SK-N-SH treated with all-trans-retinoic acid at 6 μM for 48 hours (cell line): Measurements from ENCODE around the gene OXSR1.

Experiments
- SNAI2 ChIP-seq: fragments of 250-450 bp; sonication (Bioruptor Pico); IDR thresholded peaks from 2 replicates; pipeline ENCODE4 v1.5.0; 2020; ENCODE audit warnings: mild to moderate bottlenecking, moderate library complexity
- TCF4 ChIP-seq: fragments of 250-450 bp; sonication (Bioruptor Pico); IDR thresholded peaks from 2 replicates; pipeline ENCODE4 v1.8.0; 2021; ENCODE audit warnings: mild to moderate bottlenecking, moderate library complexity, borderline replicate concordance
- TOX ChIP-seq: fragments of 250-450 bp; sonication (Bioruptor Pico); IDR thresholded peaks from 2 replicates; pipeline ENCODE4 v1.8.0; 2021; ENCODE audit warnings: mild to moderate bottlenecking, moderate library complexity, borderline replicate concordance
- ZNF565 ChIP-seq: fragments of 450-650 bp; formaldehyde crosslinking; conservative IDR thresholded peaks from 2 replicates; pipeline ENCODE4 v1.5.0; 2020; ENCODE audit warnings: low read depth, mild to moderate bottlenecking, moderate library complexity
- TF ChIP-seq, protein P1 (sequence below): fragments of 250-450 bp; sonication (Bioruptor Pico); IDR thresholded peaks from 2 replicates; pipeline ENCODE4 v1.5.1; 2021; ENCODE audit warnings: mild to moderate bottlenecking, moderate library complexity
- TF ChIP-seq, protein P2 (sequence below): fragments of 250-450 bp; sonication (Bioruptor Pico); IDR thresholded peaks from 2 replicates; pipeline ENCODE4 v1.8.0; 2020; ENCODE audit warnings: mild to moderate bottlenecking, moderate library complexity, borderline replicate concordance

DNA sequence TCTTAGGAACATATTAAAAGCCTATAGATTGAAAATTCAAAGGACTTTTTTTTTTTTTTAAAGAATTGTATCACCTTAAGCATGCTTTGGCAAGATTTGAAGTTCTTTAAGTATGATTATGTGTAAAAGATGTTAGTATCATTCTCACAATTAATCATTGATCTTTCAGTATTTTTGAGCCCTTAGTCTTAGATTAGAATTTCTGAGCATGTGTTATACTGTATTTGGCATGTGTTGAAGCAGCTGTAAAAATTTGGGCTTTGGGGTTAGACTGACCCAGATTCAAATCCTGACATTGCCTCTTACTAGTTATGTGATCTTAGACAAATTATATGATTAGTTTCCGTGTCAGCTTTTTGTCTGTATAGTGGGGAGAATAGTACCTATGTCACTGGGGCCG is 6.3 kb downstream of the OXSR1 start:
- TF ChIP-seq, protein P1, sequence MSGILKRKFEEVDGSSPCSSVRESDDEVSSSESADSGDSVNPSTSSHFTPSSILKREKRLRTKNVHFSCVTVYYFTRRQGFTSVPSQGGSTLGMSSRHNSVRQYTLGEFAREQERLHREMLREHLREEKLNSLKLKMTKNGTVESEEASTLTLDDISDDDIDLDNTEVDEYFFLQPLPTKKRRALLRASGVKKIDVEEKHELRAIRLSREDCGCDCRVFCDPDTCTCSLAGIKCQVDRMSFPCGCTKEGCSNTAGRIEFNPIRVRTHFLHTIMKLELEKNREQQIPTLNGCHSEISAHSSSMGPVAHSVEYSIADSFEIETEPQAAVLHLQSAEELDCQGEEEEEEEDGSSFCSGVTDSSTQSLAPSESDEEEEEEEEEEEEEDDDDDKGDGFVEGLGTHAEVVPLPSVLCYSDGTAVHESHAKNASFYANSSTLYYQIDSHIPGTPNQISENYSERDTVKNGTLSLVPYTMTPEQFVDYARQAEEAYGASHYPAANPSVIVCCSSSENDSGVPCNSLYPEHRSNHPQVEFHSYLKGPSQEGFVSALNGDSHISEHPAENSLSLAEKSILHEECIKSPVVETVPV: no peak
- TF ChIP-seq, protein P2, sequence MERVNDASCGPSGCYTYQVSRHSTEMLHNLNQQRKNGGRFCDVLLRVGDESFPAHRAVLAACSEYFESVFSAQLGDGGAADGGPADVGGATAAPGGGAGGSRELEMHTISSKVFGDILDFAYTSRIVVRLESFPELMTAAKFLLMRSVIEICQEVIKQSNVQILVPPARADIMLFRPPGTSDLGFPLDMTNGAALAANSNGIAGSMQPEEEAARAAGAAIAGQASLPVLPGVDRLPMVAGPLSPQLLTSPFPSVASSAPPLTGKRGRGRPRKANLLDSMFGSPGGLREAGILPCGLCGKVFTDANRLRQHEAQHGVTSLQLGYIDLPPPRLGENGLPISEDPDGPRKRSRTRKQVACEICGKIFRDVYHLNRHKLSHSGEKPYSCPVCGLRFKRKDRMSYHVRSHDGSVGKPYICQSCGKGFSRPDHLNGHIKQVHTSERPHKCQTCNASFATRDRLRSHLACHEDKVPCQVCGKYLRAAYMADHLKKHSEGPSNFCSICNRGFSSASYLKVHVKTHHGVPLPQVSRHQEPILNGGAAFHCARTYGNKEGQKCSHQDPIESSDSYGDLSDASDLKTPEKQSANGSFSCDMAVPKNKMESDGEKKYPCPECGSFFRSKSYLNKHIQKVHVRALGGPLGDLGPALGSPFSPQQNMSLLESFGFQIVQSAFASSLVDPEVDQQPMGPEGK (CRISPR knock-in tag): no peak
- no peak for TF ChIP-seq SNAI2
- TF ChIP-seq TCF4 (CRISPR knock-in tag): no peak
- no peak for TF ChIP-seq TOX (CRISPR knock-in tag)
- TF ChIP-seq ZNF565 (CRISPR knock-in tag): no peak
